NCI-H1694 treated with DMSO at 0.1 percent for 48 hours (cell line): ENCODE results near the gene MYD88.
A peak's percentile ranks its signal among the peaks of the same experiment; 100 is the strongest.
"Not testable (repeated sequence)": the region's sequence is repeated elsewhere in the genome, so short reads cannot be mapped to it uniquely, and the experiment has no call there.

Experiments
- DNase-seq: peaks from one replicate; lab custom pipeline; 2025; lab: John Stamatoyannopoulos, UW

The MYD88 gene

GRCh38 chr3:38126121-38126892 is 12.2 kb upstream of the MYD88 start:
- DNase-seq = no peak

- no peak for DNase-seq
Observed at GRCh38 chr3:38127611-38128302, 10.7 kb upstream of the MYD88 start.

GRCh38 chr3:38128303-38128655 is 10.2 kb upstream of the MYD88 start:
- DNase-seq = no peak

GRCh38 chr3:38129058-38129457 is 9.4 kb upstream of the MYD88 start:
- DNase-seq = no peak

- DNase-seq = no peak
Observed at GRCh38 chr3:38130631-38131065, 7.8 kb upstream of the MYD88 start.

- no peak for DNase-seq
Observed at GRCh38 chr3:38131621-38132369, 6.7 kb upstream of the MYD88 start.

- no peak for DNase-seq
Observed at GRCh38 chr3:38133209-38133556, 5.3 kb upstream of the MYD88 start.

- DNase-seq = no peak
Observed at GRCh38 chr3:38133557-38134405, 4.7 kb upstream of the MYD88 start.

GRCh38 chr3:38134517-38135143 is 3.8 kb upstream of the MYD88 start:
- not testable (repeated sequence) for DNase-seq

- DNase-seq = not testable (repeated sequence)
Observed at GRCh38 chr3:38135621-38136277, 2.7 kb upstream of the MYD88 start.

- DNase-seq = no peak
Observed at GRCh38 chr3:38136393-38136776, 2.1 kb upstream of the MYD88 start.

GRCh38 chr3:38136777-38137614 is 1.5 kb upstream of the MYD88 start, which contains the start of gene ACAA1:
TSS of gene ACAA1 (minus strand) at chr3:38137127. CDS start at chr3:38137035, 92 bp downstream.
- DNase-seq = peak; percentile 73

- DNase-seq = no peak
Observed at GRCh38 chr3:38137615-38138348, 679 bp upstream of the MYD88 start.

- DNase-seq = no peak
Observed at GRCh38 chr3:38139191-38139590, 730 bp downstream of the MYD88 start.

GRCh38 chr3:38139652-38140051 is 1.2 kb downstream of the MYD88 start:
- no peak for DNase-seq

- DNase-seq = no peak
Observed at GRCh38 chr3:38140326-38141172, 2.1 kb downstream of the MYD88 start.

- DNase-seq = no peak
Observed at GRCh38 chr3:38141173-38141951, 2.9 kb downstream of the MYD88 start.

- no peak for DNase-seq
Observed at GRCh38 chr3:38141952-38142273, 3.5 kb downstream of the MYD88 start.
